ENCODE data around the gene PKD1L1. TPM values are rescaled to one million over a fixed set of nuclear protein-coding genes. Genes with fewer than 3 reads are reported as not detected.
A peak's percentile ranks its signal among the peaks of the same experiment; 100 is the strongest.

Gene PKD1L1
- total RNA-seq, 1 donor from 2014 or later = 4.8 TPM

DNA sequence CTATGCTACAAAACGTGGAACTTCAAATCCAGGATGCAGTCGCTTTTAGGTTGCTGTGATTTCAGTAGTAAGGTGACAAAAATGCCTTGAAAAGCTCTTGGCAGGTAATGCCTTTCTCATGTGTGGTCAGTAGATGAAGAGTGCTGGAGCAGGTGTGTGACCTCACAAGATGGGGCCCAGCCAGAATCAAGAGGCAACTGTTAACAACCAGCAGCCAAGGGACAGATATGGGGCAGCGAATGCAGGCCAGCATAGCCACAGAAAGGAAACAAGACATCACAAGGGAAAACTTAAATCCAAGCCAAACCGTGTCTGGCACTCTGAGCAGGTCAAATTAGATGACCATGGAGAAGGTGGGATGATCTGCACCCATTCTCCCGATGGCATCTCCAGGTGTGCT lies 18.9 kb upstream of the PKD1L1 start:
- H3K4me3 Mint-ChIP-seq (ENCODE audit: unreplicated experiment) = peak overlapping the region; percentile 13
- TF ChIP-seq, protein P1, sequence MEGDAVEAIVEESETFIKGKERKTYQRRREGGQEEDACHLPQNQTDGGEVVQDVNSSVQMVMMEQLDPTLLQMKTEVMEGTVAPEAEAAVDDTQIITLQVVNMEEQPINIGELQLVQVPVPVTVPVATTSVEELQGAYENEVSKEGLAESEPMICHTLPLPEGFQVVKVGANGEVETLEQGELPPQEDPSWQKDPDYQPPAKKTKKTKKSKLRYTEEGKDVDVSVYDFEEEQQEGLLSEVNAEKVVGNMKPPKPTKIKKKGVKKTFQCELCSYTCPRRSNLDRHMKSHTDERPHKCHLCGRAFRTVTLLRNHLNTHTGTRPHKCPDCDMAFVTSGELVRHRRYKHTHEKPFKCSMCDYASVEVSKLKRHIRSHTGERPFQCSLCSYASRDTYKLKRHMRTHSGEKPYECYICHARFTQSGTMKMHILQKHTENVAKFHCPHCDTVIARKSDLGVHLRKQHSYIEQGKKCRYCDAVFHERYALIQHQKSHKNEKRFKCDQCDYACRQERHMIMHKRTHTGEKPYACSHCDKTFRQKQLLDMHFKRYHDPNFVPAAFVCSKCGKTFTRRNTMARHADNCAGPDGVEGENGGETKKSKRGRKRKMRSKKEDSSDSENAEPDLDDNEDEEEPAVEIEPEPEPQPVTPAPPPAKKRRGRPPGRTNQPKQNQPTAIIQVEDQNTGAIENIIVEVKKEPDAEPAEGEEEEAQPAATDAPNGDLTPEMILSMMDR (IDR thresholded peaks at IDR 0.05; ENCODE audit: unreplicated experiment) = no peak

DNA sequence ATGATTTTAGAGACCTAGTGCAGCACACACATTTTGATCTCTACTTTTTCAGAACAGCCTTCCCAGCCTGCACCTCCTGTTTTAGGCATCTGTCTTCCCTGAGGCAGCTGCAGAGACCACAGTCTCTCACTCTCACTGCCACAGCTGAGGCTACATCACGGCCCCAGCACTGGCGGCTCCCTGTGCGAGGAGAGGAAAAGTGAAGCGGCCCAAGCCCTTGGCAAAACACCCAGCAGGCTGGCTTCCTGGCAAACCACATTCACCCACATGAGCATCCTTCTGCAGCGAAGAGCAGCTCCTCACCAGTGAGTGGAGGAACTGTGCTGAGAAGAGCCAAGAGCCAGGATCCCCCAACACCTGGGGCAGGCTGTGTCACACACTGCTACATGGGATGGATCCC lies 17.2 kb upstream of the PKD1L1 start:
- no peak for DNase-seq (ENCODE audit: low spot score)
- H3K27me3 Mint-ChIP-seq (ENCODE audit: unreplicated experiment) = peaks cover 2% of the 10 kb centered on the region
- H3K4me3 Mint-ChIP-seq (ENCODE audit: unreplicated experiment) = no peak overlapping the region
- H3K36me3 Mint-ChIP-seq (ENCODE audit: low read depth, unreplicated experiment) = peaks cover 67% of the 10 kb centered on the region
- H3K27ac Mint-ChIP-seq (ENCODE audit: unreplicated experiment) = no peak overlapping the region
- no peaks in the 10 kb centered on the region for H3K9me3 Mint-ChIP-seq (ENCODE audit: unreplicated experiment)
- TF ChIP-seq, protein P1 (IDR thresholded peaks at IDR 0.05; ENCODE audit: unreplicated experiment) = no peak
- peaks cover 3% of the 10 kb centered on the region for H3K4me1 Mint-ChIP-seq (ENCODE audit: unreplicated experiment)

More for the DNA sequence above, 18.9 kb upstream of the PKD1L1 start:
- no peaks in the 10 kb centered on the region for H3K9me3 Mint-ChIP-seq (ENCODE audit: unreplicated experiment)
- DNase-seq (ENCODE audit: low spot score) = no peak
- peaks cover 3% of the 10 kb centered on the region for H3K4me1 Mint-ChIP-seq (ENCODE audit: unreplicated experiment)
- H3K27me3 Mint-ChIP-seq (ENCODE audit: unreplicated experiment) = peaks cover 2% of the 10 kb centered on the region
- no peak overlapping the region for H3K27ac Mint-ChIP-seq (ENCODE audit: unreplicated experiment)
- peaks cover 56% of the 10 kb centered on the region for H3K36me3 Mint-ChIP-seq (ENCODE audit: low read depth, unreplicated experiment)

DNA sequence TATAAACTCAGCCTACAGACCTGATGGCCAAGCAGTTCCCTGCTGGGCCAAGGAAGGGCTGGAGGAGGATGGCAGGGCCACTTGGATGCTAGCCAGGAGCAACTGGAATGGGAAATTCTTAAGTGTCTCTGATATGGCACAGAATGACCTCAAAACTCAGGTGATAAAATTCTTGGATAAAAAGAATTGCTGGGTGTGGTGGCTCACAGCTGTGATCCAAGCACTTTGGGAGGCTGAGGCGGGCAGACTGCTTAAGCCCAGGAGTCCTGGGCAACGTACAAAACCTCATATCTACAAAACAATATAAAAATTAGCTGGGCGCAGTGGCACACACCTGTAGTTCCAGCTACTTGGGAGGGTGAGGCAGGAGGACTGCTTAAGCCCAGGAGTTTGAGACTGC lies 14.0 kb upstream of the PKD1L1 start:
- TF ChIP-seq, protein P1 (IDR thresholded peaks at IDR 0.05; ENCODE audit: unreplicated experiment) = no peak
- no peak for DNase-seq (ENCODE audit: low spot score)
- Mint-ChIP-seq H3K4me1 (ENCODE audit: unreplicated experiment) (no peaks in the 10 kb centered on the region), H3K9me3 (ENCODE audit: unreplicated experiment) (no peaks in the 10 kb centered on the region), H3K4me3 (ENCODE audit: unreplicated experiment) (no peak overlapping the region), H3K36me3 (ENCODE audit: low read depth, unreplicated experiment) (peaks cover 66% of the 10 kb centered on the region), H3K27ac (ENCODE audit: unreplicated experiment) (no peak overlapping the region), H3K27me3 (ENCODE audit: unreplicated experiment) (peaks cover 5% of the 10 kb centered on the region)

DNA sequence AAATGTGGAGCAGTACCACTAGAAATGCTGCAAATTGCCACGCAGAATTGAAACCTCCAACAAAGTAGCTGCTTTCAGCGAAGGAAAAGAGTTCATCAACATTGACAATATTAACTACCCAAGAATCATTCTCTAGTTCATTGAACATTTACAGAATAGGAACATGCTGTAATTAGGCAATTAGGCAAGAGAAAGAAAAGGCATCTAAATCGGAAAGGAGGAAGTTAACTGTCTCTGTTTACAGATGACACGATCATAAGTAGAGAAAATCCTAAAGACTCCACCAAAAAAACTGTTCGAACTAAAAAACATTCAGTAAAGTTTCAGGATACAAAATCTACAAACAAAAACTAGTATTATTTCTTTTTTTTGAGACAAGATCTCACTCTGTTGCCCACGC lies 8.9 kb upstream of the PKD1L1 start:
- Mint-ChIP-seq H3K27ac (ENCODE audit: unreplicated experiment) (no peak overlapping the region), H3K36me3 (ENCODE audit: low read depth, unreplicated experiment) (peaks cover 23% of the 10 kb centered on the region), H3K4me3 (ENCODE audit: unreplicated experiment) (no peak overlapping the region), H3K4me1 (ENCODE audit: unreplicated experiment) (no peaks in the 10 kb centered on the region), H3K9me3 (ENCODE audit: unreplicated experiment) (no peaks in the 10 kb centered on the region), H3K27me3 (ENCODE audit: unreplicated experiment) (peaks cover 3% of the 10 kb centered on the region)
- DNase-seq (ENCODE audit: low spot score) = no peak
- TF ChIP-seq, protein P1 (IDR thresholded peaks at IDR 0.05; ENCODE audit: unreplicated experiment) = no peak

DNA sequence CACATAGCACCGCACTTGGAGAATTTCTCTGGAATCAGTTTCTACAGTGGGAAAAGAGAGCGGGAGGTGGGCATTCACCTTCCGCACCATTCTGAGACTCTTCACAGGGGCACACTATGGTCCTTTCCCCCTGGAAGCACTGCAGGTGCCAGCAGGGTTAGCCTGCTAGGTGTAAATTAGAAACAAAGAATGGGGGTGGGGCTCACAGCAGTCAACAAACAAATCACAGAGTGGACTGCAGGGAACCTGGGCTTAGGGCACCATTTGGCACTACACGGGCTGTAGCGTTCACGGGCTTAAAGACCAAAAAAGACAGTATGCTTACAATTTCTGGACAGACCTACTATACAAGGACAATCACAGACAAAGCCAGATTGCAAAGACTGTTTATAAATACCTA lies 8.0 kb upstream of the PKD1L1 start:
- H3K4me3 Mint-ChIP-seq (ENCODE audit: unreplicated experiment) = no peak overlapping the region
- TF ChIP-seq, protein P1 (IDR thresholded peaks at IDR 0.05; ENCODE audit: unreplicated experiment) = no peak
- H3K36me3 Mint-ChIP-seq (ENCODE audit: low read depth, unreplicated experiment) = peaks cover 15% of the 10 kb centered on the region
- no peak overlapping the region for H3K27ac Mint-ChIP-seq (ENCODE audit: unreplicated experiment)
- H3K9me3 Mint-ChIP-seq (ENCODE audit: unreplicated experiment) = no peaks in the 10 kb centered on the region
- DNase-seq (ENCODE audit: low spot score) = no peak
- H3K4me1 Mint-ChIP-seq (ENCODE audit: unreplicated experiment) = peaks cover 2% of the 10 kb centered on the region
- peaks cover 3% of the 10 kb centered on the region for H3K27me3 Mint-ChIP-seq (ENCODE audit: unreplicated experiment)
